HepG2 (cell line): ENCODE measurements around the gene CAMK4. TPM values are rescaled to one million over a fixed set of nuclear protein-coding genes. Genes with fewer than 3 reads are reported as not detected.

Experiments
- ATAC-seq: fragments of 200-7000 bp; cut with Tn5 transposase; 3 replicates; pipeline ENCODE4 v1.9.1; 2020; ENCODE audit warnings: mild to moderate bottlenecking, moderate library complexity
- BruUV-seq: library from RNA; stranded (reverse); fragments of 400-500 nt; replicated peaks from 2 replicates; lab custom pipeline; 2021; lab: Mats Ljungman, UMichigan
- CTCF ChIA-PET: fragments of 300-600 bp; formaldehyde crosslinking; extraction: SDS; loops from one replicate; lab custom pipeline; 2021; ENCODE audit warnings: low total read pairs, inconsistent platforms, low intra/inter-chr PET ratio; lab: Yijun Ruan, JAX
- POLR2A ChIA-PET: fragments of 350-600 bp; sonication (Branson Sonifier 250); formaldehyde crosslinking; loops from one replicate; lab custom pipeline; 2020; ENCODE audit warnings: antibody characterized with exemption, inconsistent platforms; lab: Yijun Ruan, JAX
- DNase-seq: peaks from one replicate; pipeline ENCODE4 v3.0.0-alpha.2; 2015; ENCODE audit warnings: low spot score
- FAIRE-seq: peaks from 3 replicates; lab custom pipeline; 2011; peaks lifted over from hg19 to GRCh38; lab: Jason Lieb, UNC
- H2AFZ ChIP-seq: one replicate; pipeline ENCODE4 v1.6.1; 2011; ENCODE audit warnings: low read length, inconsistent platforms
- H3K27ac ChIP-seq: fragments of 300-600 bp; 3 replicates; pipeline ENCODE4 v1.8.0; 2011; ENCODE audit warnings: mixed run types, mild to moderate bottlenecking, mixed read lengths, low read length, inconsistent platforms; ENCODE audit not compliant: insufficient read depth; ENCODE audit errors: extremely low read length
- H3K27me3 ChIP-seq, 2 experiments: fragments of 200-600 bp in 1 of 2; 2 replicates in 1 of 2; 3 replicates in 1 of 2; pipeline versions ENCODE4 v1.6.0 to v1.8.0; 2011; ENCODE audit warnings: low read length in 2 of 2, mild to moderate bottlenecking in 2 of 2, moderate library complexity in 2 of 2, inconsistent platforms in 1 of 2; ENCODE audit not compliant: insufficient read depth in 2 of 2, control insufficient read depth in 1 of 2
- H3K36me3 ChIP-seq, 2 experiments: fragments of 200-600 bp in 1 of 2; replicated peaks in 1 of 2; 2 replicates in 1 of 2; 3 replicates in 1 of 2; pipeline versions ENCODE4 v1.5.1 to v1.8.0; 2011; ENCODE audit warnings: low read length in 2 of 2, inconsistent platforms in 1 of 2; ENCODE audit not compliant: insufficient read depth in 2 of 2, control insufficient read depth in 1 of 2
- H3K4me1 ChIP-seq: 2 replicates; pipeline ENCODE4 v1.5.1; 2012; ENCODE audit warnings: low read length, inconsistent platforms; ENCODE audit not compliant: insufficient read depth
- H3K4me2 ChIP-seq: 2 replicates; pipeline ENCODE4 v1.6.0; 2011; ENCODE audit warnings: low read depth, low read length, inconsistent platforms
- H3K4me3 ChIP-seq, 3 experiments: fragments of 200-600 bp in 1 of 3; sonication (generic), shearing (Covaris generic) in 1 of 3; replicated peaks in 1 of 3; 2 replicates each; pipeline ENCODE4 v1.5.1; 2011 to 2016; ENCODE audit warnings: low read length in 3 of 3, inconsistent platforms in 2 of 3, low read depth in 2 of 3, mild to moderate bottlenecking in 2 of 3, control low read depth in 1 of 3, mixed read lengths in 1 of 3; ENCODE audit not compliant: insufficient read depth in 1 of 3
- H3K79me2 ChIP-seq: one replicate; pipeline ENCODE4 v1.6.1; 2011; ENCODE audit warnings: low read length, inconsistent platforms; ENCODE audit not compliant: insufficient read depth
- H3K9ac ChIP-seq: 2 replicates; pipeline ENCODE4 v1.6.0; 2011; ENCODE audit warnings: mild to moderate bottlenecking, low read depth, low read length, inconsistent platforms; ENCODE audit not compliant: insufficient read depth
- H3K9me3 ChIP-seq: 2 replicates; pipeline ENCODE4 v1.5.1; 2012; ENCODE audit warnings: mild to moderate bottlenecking, low read length
- H4K20me1 ChIP-seq: 2 replicates; pipeline ENCODE4 v1.6.0; 2011; ENCODE audit warnings: inconsistent platforms, mild to moderate bottlenecking, low read length, moderate library complexity; ENCODE audit not compliant: insufficient read depth
- CAMTA2 ChIP-seq: sonication (generic); formaldehyde crosslinking; IDR thresholded peaks from 2 replicates; pipeline ENCODE4 v1.4.0; 2020; ENCODE audit warnings: mild to moderate bottlenecking, missing genetic modification reagents, borderline replicate concordance
- CEBPG ChIP-seq: IDR thresholded peaks from 2 replicates; pipeline ENCODE4 v1.6.1; 2016
- CREB3 ChIP-seq: sonication (generic); formaldehyde crosslinking; IDR thresholded peaks from 2 replicates; pipeline ENCODE4 v1.5.0; 2020; ENCODE audit warnings: missing genetic modification reagents
- GATA4 ChIP-seq: sonication (generic); IDR thresholded peaks from 2 replicates; pipeline ENCODE4 v1.6.1; 2016; ENCODE audit warnings: antibody characterized with exemption, low read depth, borderline replicate concordance
- NR2F2 ChIP-seq: IDR thresholded peaks from 2 replicates; pipeline ENCODE4 v1.6.1; 2012; ENCODE audit warnings: low read depth, inconsistent platforms, borderline replicate concordance
- RAD21 ChIP-seq: fragments of 450-650 bp; formaldehyde crosslinking; IDR thresholded peaks from 2 replicates; pipeline ENCODE4 v1.5.0; 2020; ENCODE audit warnings: mild to moderate bottlenecking
- SIN3A ChIP-seq: IDR thresholded peaks from 2 replicates; pipeline ENCODE4 v1.6.1; 2011; ENCODE audit warnings: low read depth, mild to moderate bottlenecking, control low read depth, low read length, borderline replicate concordance
- TAF15 ChIP-seq: fragments of 200-400 bp; formaldehyde crosslinking; IDR thresholded peaks from one replicate; pipeline ENCODE4 v1.6.1; 2018; ENCODE audit warnings: mild to moderate bottlenecking, low read depth, low read length; ENCODE audit not compliant: poor library complexity, severe bottlenecking
- TERF1 ChIP-seq: sonication (generic); formaldehyde crosslinking; IDR thresholded peaks from 2 replicates; pipeline ENCODE4 v1.8.0; 2022; ENCODE audit warnings: mild to moderate bottlenecking, missing genetic modification reagents, moderate library complexity
- THYN1 ChIP-seq: sonication (generic); formaldehyde crosslinking; IDR thresholded peaks from 2 replicates; pipeline ENCODE4 v1.8.1; 2023; ENCODE audit warnings: low read depth, mild to moderate bottlenecking, moderate library complexity, missing genetic modification reagents, borderline replicate concordance
- YY1 ChIP-seq: IDR thresholded peaks from 2 replicates; pipeline ENCODE4 v1.6.1; 2011; ENCODE audit warnings: low read length, low read depth, moderate library complexity, mild to moderate bottlenecking; ENCODE audit not compliant: insufficient read depth, insufficient replicate concordance
- ZNF629 ChIP-seq: sonication (generic); formaldehyde crosslinking; conservative IDR thresholded peaks from 2 replicates; pipeline ENCODE4 v1.5.0; 2020; ENCODE audit warnings: missing genetic modification reagents
- ZNF672 ChIP-seq: sonication (generic); formaldehyde crosslinking; IDR thresholded peaks from 2 replicates; pipeline ENCODE4 v1.8.1; 2022; ENCODE audit warnings: missing genetic modification reagents
- ZNF768 ChIP-seq: sonication (generic); formaldehyde crosslinking; IDR thresholded peaks from 2 replicates; pipeline ENCODE4 v1.4.0; 2020; ENCODE audit warnings: missing genetic modification reagents
- ZNF800 ChIP-seq: sonication (generic); formaldehyde crosslinking; IDR thresholded peaks from 2 replicates; pipeline ENCODE4 v1.4.0; 2020; ENCODE audit warnings: missing genetic modification reagents
- in situ Hi-C: cut with HindIII; loops from 2 replicates; pipeline ENCODE4 v1.10.0; 2017; ENCODE audit warnings: low pct_unique_long_range_greater_than_20kb; ENCODE audit not compliant: extremely low pct_ligation_motif_present
- intact Hi-C: fragments of 100-400 bp; cut with micrococcal nuclease; formaldehyde crosslinking; loops from one replicate; pipeline ENCODE4 v1.10.0; 2022; ENCODE audit not compliant: unreplicated experiment
- polyA plus RNA-seq, 8 experiments: library from polyadenylated mRNA; depleted of rRNA in 3 of 8; stranded (reverse) in 7 of 8; unstranded in 1 of 8; fragments of >200 nt; fragmentation: Illumina TruSeq in 4 of 8; extraction: Trizol in 4 of 8; gene quantifications; 2 replicates each; pipeline versions ENCODE4 v1.2.1 to v1.2.3, GENCODE V29; 2011 to 2016; ENCODE audit warnings: low read depth in 4 of 8, missing spikeins in 1 of 8, mixed read lengths in 1 of 8; ENCODE audit not compliant: insufficient read depth in 1 of 8
- total RNA-seq, 5 experiments: library from RNA; depleted of rRNA; stranded (reverse); fragments of >200 nt; fragmentation: Illumina TruSeq; extraction: Trizol; gene quantifications; 2 replicates each; pipeline ENCODE4 v1.2.3, GENCODE V29; 2016; ENCODE audit warnings: low read depth in 1 of 5

CAMK4 gene
- total and polyA plus RNA-seq, 2 of the 13 experiments (the other 11 are each of a cell fraction or from before 2014, with no cell fraction given): not detected

- TF ChIP-seq NR2F2: no peak
- no peak for TF ChIP-seq RAD21 (CRISPR knock-in tag)
- no peak for TF ChIP-seq CREB3 (CRISPR knock-in tag)
- no peak for TF ChIP-seq ZNF768 (CRISPR knock-in tag)
- TF ChIP-seq, all 625 proteins: peak for 0
These were observed 12.8 kb downstream of the CAMK4 start (continued) for GRCh38 chr5:111236995-111237394.

- BruUV-seq: no TSS peak
- Histone ChIP-seq H3K9ac (no peak overlapping the region), H3K27me3 (peaks cover 0 to 4% of the 10 kb centered on the region in 2 experiments; a peak in 2 of 5 replicates), H2AFZ (no peak overlapping the region), H3K79me2 (no peaks in the 10 kb centered on the region), H3K27ac (no peak overlapping the region), H3K9me3 (no peaks in the 10 kb centered on the region), H3K4me3 (no peak overlapping the region), H4K20me1 (no peaks in the 10 kb centered on the region), H3K4me1 (no peaks in the 10 kb centered on the region), H3K4me2 (no peak overlapping the region), H3K36me3 (no peaks in the 10 kb centered on the region)
- FAIRE-seq (no peak), DNase-seq (no peak), ATAC-seq (no peak)
- POLR2A ChIA-PET: no interaction called here
- in situ Hi-C loops: no loop called here
- intact Hi-C loops: no loop called here
- CTCF ChIA-PET: no interaction called here
- TF ChIP-seq CEBPG (CRISPR knock-in tag) (no peak), ZNF629 (CRISPR knock-in tag) (no peak), TAF15 (no peak), SIN3A (no peak), ZNF800 (CRISPR knock-in tag) (no peak), ZNF672 (CRISPR knock-in tag) (no peak), YY1 (no peak), GATA4 (no peak), TERF1 (CRISPR knock-in tag) (no peak), THYN1 (CRISPR knock-in tag) (no peak), CAMTA2 (CRISPR knock-in tag) (no peak)
These were observed 13.3 kb downstream of the CAMK4 start for GRCh38 chr5:111237470-111237869.
